Stimulated activated naive CD8-positive, alpha-beta T cell treated with anti-CD3 and anti-CD28 coated beads, Interleukin-15, Interleukin-2, amounts not matched to agents 100 ng/mL and 50 ng/mL, for 24 hours (primary cell): ENCODE results near the gene CD53.
"Not testable (repeated sequence)": the region's sequence is repeated elsewhere in the genome, so short reads cannot be mapped to it uniquely, and the experiment has no call there.

ENCODE experiments used
- H3K27ac Mint-ChIP-seq: one replicate; pipeline ENCODE4 v1.8.0; 2021; ENCODE audit warnings: mild to moderate bottlenecking, mixed read lengths
- H3K27me3 Mint-ChIP-seq: one replicate; pipeline ENCODE4 v1.8.0; 2021; ENCODE audit warnings: mixed read lengths
- H3K36me3 Mint-ChIP-seq: one replicate; pipeline ENCODE4 v1.8.0; 2021; ENCODE audit warnings: low read depth, mixed read lengths
- H3K4me1 Mint-ChIP-seq: one replicate; pipeline ENCODE4 v1.8.0; 2021; ENCODE audit warnings: low read depth, mixed read lengths
- H3K4me3 Mint-ChIP-seq: one replicate; pipeline ENCODE4 v1.8.0; 2021; ENCODE audit warnings: mild to moderate bottlenecking, mixed read lengths
- H3K9me3 Mint-ChIP-seq: one replicate; pipeline ENCODE4 v1.8.0; 2021; ENCODE audit warnings: mixed read lengths

Gene CD53

GRCh38 chr1:110918016-110918415 is 45.1 kb downstream of the CD53 start:
- Mint-ChIP-seq H3K27ac (no peak overlapping the region), H3K4me3 (no peak overlapping the region), H3K9me3 (peaks cover 15% of the 10 kb centered on the region), H3K27me3 (no peaks in the 10 kb centered on the region), H3K36me3 (peaks cover 12% of the 10 kb centered on the region), H3K4me1 (peaks cover 17% of the 10 kb centered on the region)

GRCh38 chr1:110921953-110922352 is 49.0 kb downstream of the CD53 start:
- Mint-ChIP-seq H3K36me3 (peaks cover 12% of the 10 kb centered on the region), H3K9me3 (peaks cover 11% of the 10 kb centered on the region), H3K27me3 (no peaks in the 10 kb centered on the region), H3K4me1 (peaks cover 4% of the 10 kb centered on the region), H3K4me3 (no peak overlapping the region), H3K27ac (no peak overlapping the region)

DNA sequence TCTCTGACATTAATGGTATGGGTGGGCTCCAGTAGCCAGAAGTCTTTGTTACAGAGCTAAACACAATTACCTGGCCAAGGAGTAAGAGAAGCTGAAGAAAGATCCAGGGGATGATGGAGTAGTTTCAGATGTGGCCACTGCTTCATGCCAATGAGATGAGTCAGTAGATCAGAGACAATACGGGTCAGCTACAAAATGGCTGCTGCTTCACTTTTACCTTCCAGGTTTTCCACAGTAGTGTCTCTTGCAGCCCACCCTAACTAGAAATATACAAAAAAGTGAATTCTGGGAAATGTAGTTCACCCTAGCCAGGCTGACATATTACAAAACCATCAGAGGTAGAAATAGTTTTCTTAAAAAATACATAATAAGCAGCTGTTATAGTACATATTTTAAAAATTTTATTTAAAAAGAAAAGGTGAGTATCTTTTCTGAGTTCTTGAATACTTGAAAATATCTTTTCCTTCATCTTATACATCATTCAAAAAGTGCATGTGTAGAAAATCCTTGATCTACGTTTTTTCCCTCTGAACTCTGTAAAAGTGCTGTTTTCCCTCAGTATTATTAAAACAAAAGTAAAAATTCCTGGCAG is 54.6 kb downstream of the CD53 start:
- peaks cover 19% of the 10 kb centered on the region for H3K36me3 Mint-ChIP-seq
- no peaks in the 10 kb centered on the region for H3K4me1 Mint-ChIP-seq
- no peak overlapping the region for H3K4me3 Mint-ChIP-seq
- H3K9me3 Mint-ChIP-seq = peaks cover 19% of the 10 kb centered on the region
- no peaks in the 10 kb centered on the region for H3K27me3 Mint-ChIP-seq
- no peak overlapping the region for H3K27ac Mint-ChIP-seq

DNA sequence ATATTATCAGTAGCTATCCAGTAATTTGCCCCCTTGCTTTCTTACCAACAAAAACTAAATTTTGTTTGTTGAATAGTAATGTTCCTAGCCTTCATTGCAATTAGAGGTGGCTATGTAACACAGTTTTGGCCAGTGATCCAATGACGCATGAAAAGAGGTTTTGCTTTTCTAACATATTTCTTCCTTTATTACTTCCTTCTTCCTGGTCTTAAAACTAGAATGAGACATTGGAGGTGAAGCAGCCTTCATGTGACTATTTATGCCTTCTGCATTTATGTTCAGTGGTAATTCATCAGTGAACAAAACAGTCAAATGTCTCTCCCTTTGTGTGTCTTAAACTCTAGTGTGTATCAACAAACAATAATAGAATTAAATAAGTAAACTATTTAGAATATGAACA is 55.2 kb downstream of the CD53 start:
- H3K27me3 Mint-ChIP-seq = no peaks in the 10 kb centered on the region
- no peaks in the 10 kb centered on the region for H3K4me1 Mint-ChIP-seq
- no peak overlapping the region for H3K27ac Mint-ChIP-seq
- no peak overlapping the region for H3K4me3 Mint-ChIP-seq
- peaks cover 16% of the 10 kb centered on the region for H3K36me3 Mint-ChIP-seq
- H3K9me3 Mint-ChIP-seq = peaks cover 19% of the 10 kb centered on the region

GRCh38 chr1:110928904-110929303 is 56.0 kb downstream of the CD53 start:
- H3K4me1 Mint-ChIP-seq = no peaks in the 10 kb centered on the region
- H3K9me3 Mint-ChIP-seq = peaks cover 19% of the 10 kb centered on the region
- peaks cover 16% of the 10 kb centered on the region for H3K36me3 Mint-ChIP-seq
- H3K4me3 Mint-ChIP-seq = no peak overlapping the region
- no peaks in the 10 kb centered on the region for H3K27me3 Mint-ChIP-seq
- no peak overlapping the region for H3K27ac Mint-ChIP-seq

DNA sequence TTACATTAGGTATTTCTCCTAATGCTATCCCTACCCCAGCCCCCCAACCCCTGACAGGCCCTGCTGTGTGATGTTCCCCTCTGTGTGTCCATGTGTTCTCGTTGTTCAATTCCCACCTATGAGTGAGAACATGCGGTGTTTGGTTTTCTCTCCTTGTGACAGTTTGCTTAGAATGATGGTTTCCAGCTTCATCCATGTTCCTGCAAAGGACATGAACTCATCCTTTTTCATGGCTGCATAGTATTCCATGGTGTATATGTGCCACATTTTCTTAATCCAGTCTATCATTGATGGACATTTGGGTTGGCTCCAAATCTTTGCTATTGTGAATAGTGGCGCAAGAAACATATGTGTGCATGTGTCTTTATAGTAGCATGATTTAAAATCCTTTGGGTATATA is 58.1 kb downstream of the CD53 start:
- not testable (repeated sequence) for H3K4me1 Mint-ChIP-seq, H3K4me3 Mint-ChIP-seq, H3K27me3 Mint-ChIP-seq, H3K27ac Mint-ChIP-seq
- Mint-ChIP-seq H3K9me3 (peaks cover 30% of the 10 kb centered on the region), H3K36me3 (peaks cover 21% of the 10 kb centered on the region)

GRCh38 chr1:110936567-110936966 is 63.6 kb downstream of the CD53 start:
- no peak overlapping the region for H3K27ac Mint-ChIP-seq
- no peaks in the 10 kb centered on the region for H3K27me3 Mint-ChIP-seq
- peaks cover 16% of the 10 kb centered on the region for H3K36me3 Mint-ChIP-seq
- no peaks in the 10 kb centered on the region for H3K4me1 Mint-ChIP-seq
- H3K4me3 Mint-ChIP-seq = no peak overlapping the region
- peaks cover 39% of the 10 kb centered on the region for H3K9me3 Mint-ChIP-seq

DNA sequence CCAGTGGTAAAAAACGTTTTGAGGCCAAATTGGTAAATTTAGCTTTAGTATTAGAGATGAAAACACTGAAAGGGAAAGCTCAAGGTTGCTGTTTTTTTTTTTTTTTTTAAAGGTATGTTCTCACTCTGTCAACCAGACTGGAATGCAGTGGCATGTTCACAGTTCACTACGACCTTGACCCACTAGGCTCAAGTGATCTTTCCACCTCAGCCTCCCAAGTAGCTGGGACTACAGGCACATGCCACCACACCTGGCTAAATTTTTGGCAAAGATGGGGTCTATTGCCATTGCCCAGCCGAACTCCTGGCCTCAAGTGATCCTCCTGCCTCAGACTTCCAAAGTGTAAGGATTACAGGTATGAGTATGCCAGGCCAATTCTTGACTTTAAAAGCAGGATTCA is 71.9 kb downstream of the CD53 start:
- H3K9me3 Mint-ChIP-seq = peaks cover 3% of the 10 kb centered on the region
- H3K27me3 Mint-ChIP-seq = no peaks in the 10 kb centered on the region
- H3K4me3 Mint-ChIP-seq = no peak overlapping the region
- H3K4me1 Mint-ChIP-seq = no peaks in the 10 kb centered on the region
- H3K27ac Mint-ChIP-seq = no peak overlapping the region
- H3K36me3 Mint-ChIP-seq = peaks cover 42% of the 10 kb centered on the region

DNA sequence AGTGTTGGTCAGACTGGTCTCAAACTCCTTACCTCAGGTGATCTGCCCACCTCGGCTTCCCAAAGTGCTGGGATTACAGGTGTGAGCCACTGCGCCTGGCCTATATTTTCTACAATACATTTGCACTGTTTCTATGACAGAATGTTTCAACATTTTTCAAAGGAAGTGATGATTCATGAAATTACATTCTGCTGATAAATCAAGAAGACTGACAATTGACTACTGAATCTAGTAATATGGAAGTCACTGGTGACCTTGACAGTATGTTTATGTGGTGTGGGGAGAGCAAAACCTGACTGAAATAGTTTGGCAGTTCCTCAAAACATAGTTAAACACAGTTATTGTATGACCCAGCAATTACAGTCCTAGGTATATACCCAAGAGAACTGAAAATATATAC is 72.7 kb downstream of the CD53 start:
- H3K4me1 Mint-ChIP-seq = peaks cover 3% of the 10 kb centered on the region
- no peak overlapping the region for H3K4me3 Mint-ChIP-seq
- no peaks in the 10 kb centered on the region for H3K27me3 Mint-ChIP-seq
- peaks cover 50% of the 10 kb centered on the region for H3K36me3 Mint-ChIP-seq
- H3K9me3 Mint-ChIP-seq = peaks cover 10% of the 10 kb centered on the region
- H3K27ac Mint-ChIP-seq = no peak overlapping the region

DNA sequence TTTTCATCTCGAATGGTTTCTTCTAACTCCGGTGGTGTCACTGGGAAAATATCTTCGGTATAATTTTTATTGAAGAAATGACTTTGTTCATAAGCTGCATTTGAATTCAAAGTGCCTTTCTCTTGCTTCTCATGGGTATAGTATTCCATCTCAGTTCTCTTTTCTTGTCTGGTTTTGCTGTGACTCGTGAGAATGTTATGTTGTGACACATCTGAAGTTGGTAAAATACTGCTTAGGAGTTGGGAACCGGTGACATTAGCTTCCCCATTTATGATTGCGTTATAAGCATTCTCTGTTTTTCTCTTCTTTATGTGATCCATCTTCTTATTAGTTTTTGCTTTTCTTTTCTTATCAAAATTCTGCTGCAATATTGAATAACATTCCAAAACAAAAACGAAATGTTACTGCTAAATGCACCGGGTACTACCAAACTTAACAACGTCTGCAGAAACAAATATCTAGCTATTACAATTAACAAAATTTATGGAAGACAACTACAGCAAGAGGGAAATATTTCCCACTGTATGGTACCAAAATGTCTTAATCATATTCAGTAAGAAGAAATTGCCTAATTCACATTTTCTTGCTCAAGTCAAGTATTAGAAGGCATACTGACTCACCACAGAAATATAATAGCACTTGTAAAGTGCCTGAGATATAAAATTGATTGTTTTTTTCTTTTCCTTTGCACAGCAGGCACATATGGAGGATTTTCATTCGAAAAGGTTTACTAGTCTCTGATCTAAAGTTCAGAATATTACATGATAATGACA is 75.3 kb downstream of the CD53 start:
- Mint-ChIP-seq H3K4me1 (peaks cover 6% of the 10 kb centered on the region), H3K27me3 (no peaks in the 10 kb centered on the region), H3K27ac (no peak overlapping the region), H3K36me3 (peaks cover 74% of the 10 kb centered on the region), H3K9me3 (peaks cover 19% of the 10 kb centered on the region), H3K4me3 (no peak overlapping the region)
